NCI-H1105 treated with DMSO at 0.1 percent for 48 hours (cell line): ENCODE measurements around the gene ARID1B.

ENCODE experiments used
- DNase-seq: peaks from one replicate; lab custom pipeline; 2025; lab: John Stamatoyannopoulos, UW

The ARID1B gene

GRCh38 chr6:157213426-157213825 is 436.2 kb downstream of the ARID1B start:
- DNase-seq: no peak

- no peak for DNase-seq
Measured at GRCh38 chr6:157213907-157214565, 436.9 kb downstream of the ARID1B start.

GRCh38 chr6:157215717-157216116 is 438.5 kb downstream of the ARID1B start:
- DNase-seq: no peak

- DNase-seq: no peak
Measured at GRCh38 chr6:157216570-157216969, 439.4 kb downstream of the ARID1B start.

- no peak for DNase-seq
Measured at GRCh38 chr6:157217198-157217893, 440.2 kb downstream of the ARID1B start.

GRCh38 chr6:157217894-157218370 is 440.8 kb downstream of the ARID1B start:
- no peak for DNase-seq

GRCh38 chr6:157218371-157219198 is 441.4 kb downstream of the ARID1B start:
- no peak for DNase-seq

GRCh38 chr6:157219201-157220200 is 442.3 kb downstream of the ARID1B start:
- no peak for DNase-seq

GRCh38 chr6:157220485-157220884 is 443.3 kb downstream of the ARID1B start:
- DNase-seq: no peak

- peak; percentile 91 for DNase-seq
Measured at GRCh38 chr6:157221049-157221816, 444.1 kb downstream of the ARID1B start.

- DNase-seq: no peak
Measured at GRCh38 chr6:157221817-157222175, 444.6 kb downstream of the ARID1B start.

- no peak for DNase-seq
Measured at GRCh38 chr6:157222201-157222981, 445.2 kb downstream of the ARID1B start.

GRCh38 chr6:157223021-157223430 is 445.8 kb downstream of the ARID1B start:
- DNase-seq: no peak

- no peak for DNase-seq
Measured at GRCh38 chr6:157223511-157223910, 446.3 kb downstream of the ARID1B start.

- DNase-seq: no peak
Measured at GRCh38 chr6:157224178-157224950, 447.2 kb downstream of the ARID1B start.

GRCh38 chr6:157224951-157225574 is 447.9 kb downstream of the ARID1B start:
- no peak for DNase-seq

GRCh38 chr6:157225575-157225995 is 448.4 kb downstream of the ARID1B start:
- DNase-seq: no peak

- DNase-seq: no peak
Measured at GRCh38 chr6:157226026-157226625, 448.9 kb downstream of the ARID1B start.
